ENCODE data around the gene SETD6. TPM values are rescaled to one million over a fixed set of nuclear protein-coding genes. Genes with fewer than 3 reads are reported as not detected.

Gene SETD6
- total and polyA plus RNA-seq, 2 of the 13 experiments (the other 11 are each of a cell fraction or from before 2014, with no cell fraction given) = 24.0 to 25.7 TPM

GRCh38 chr16:58481226-58481869, 34.0 kb upstream of the SETD6 start:
- CTCF ChIA-PET (ENCODE audit: low intra/inter-chr PET ratio, low total read pairs) = no interaction called here
- no peak overlapping the region for H3K27ac ChIP-seq (ENCODE audit: extremely low read length, insufficient read depth, low read length)
- no peaks in the 10 kb centered on the region for H3K36me3 ChIP-seq (replicated peaks in 1 of 2; ENCODE audit: control insufficient read depth in 1 of 2, insufficient read depth in 2 of 2, low read length in 2 of 2)
- H3K4me2 ChIP-seq (ENCODE audit: low read depth, low read length) = no peak overlapping the region
- H3K9ac ChIP-seq (ENCODE audit: insufficient read depth, low read depth, low read length) = no peak overlapping the region
- DNase-seq (ENCODE audit: low spot score) (no peak), ATAC-seq (no peak), FAIRE-seq (no peak)
- no peaks in the 10 kb centered on the region for H3K79me2 ChIP-seq (ENCODE audit: insufficient read depth, low read length)
- H2AFZ ChIP-seq (ENCODE audit: low read length) = no peak overlapping the region
- POLR2A ChIA-PET = no interaction called here
- no peaks in the 10 kb centered on the region for H3K9me3 ChIP-seq (ENCODE audit: low read length)
- no peak overlapping the region for H3K4me3 ChIP-seq (replicated peaks in 1 of 3; ENCODE audit: insufficient read depth in 1 of 3, low read depth in 2 of 3, low read length in 3 of 3)
- no peaks in the 10 kb centered on the region for H4K20me1 ChIP-seq (ENCODE audit: insufficient read depth, low read length)
- TF ChIP-seq ZNF34 (CRISPR knock-in tag; IDR thresholded peaks at IDR 0.05; ENCODE audit: borderline replicate concordance) = no peak
- no peak for TF ChIP-seq ASH2L (IDR thresholded peaks at IDR 0.05; ENCODE audit: insufficient read length, low read depth, low read length)
- TF ChIP-seq ZFP62 (CRISPR knock-in tag; IDR thresholded peaks at IDR 0.05) = no peak
- TF ChIP-seq DNMT3B (CRISPR knock-in tag; conservative IDR thresholded peaks at IDR 0.05) = no peak
- no peak for TF ChIP-seq ZFP1 (CRISPR knock-in tag; IDR thresholded peaks at IDR 0.05)
- TF ChIP-seq BRF2 (CRISPR knock-in tag; IDR thresholded peaks at IDR 0.05) = no peak
- no peak for TF ChIP-seq ZNF788 (CRISPR knock-in tag; IDR thresholded peaks at IDR 0.05; ENCODE audit: borderline replicate concordance)
- no peak for TF ChIP-seq ZFP36 (IDR thresholded peaks at IDR 0.05; ENCODE audit: borderline replicate concordance, low read depth, low read length, partially characterized antibody)
- no peak for TF ChIP-seq TAF15 (IDR thresholded peaks at IDR 0.05; ENCODE audit: low read depth, low read length, poor library complexity, severe bottlenecking)
- TF ChIP-seq USF2 (IDR thresholded peaks at IDR 0.05; ENCODE audit: low read depth, low read length) = no peak
- no peak for TF ChIP-seq USF2 (CRISPR knock-in tag; IDR thresholded peaks at IDR 0.05; ENCODE audit: borderline replicate concordance)
- TF ChIP-seq MAF1 (CRISPR knock-in tag; IDR thresholded peaks at IDR 0.05; ENCODE audit: borderline replicate concordance) = no peak
- TF ChIP-seq ZNF12 (CRISPR knock-in tag; IDR thresholded peaks at IDR 0.05) = no peak
- TF ChIP-seq MAFK (conservative IDR thresholded peaks at IDR 0.05 in 1 of 2, IDR thresholded peaks at IDR 0.05 in 1 of 2; ENCODE audit: low read length in 2 of 2) = no peak
- TF ChIP-seq ZBTB43 (CRISPR knock-in tag; conservative IDR thresholded peaks at IDR 0.05) = no peak
- TF ChIP-seq ZFP36L2 (CRISPR knock-in tag; IDR thresholded peaks at IDR 0.05) = no peak
- intact Hi-C loops (cut with micrococcal nuclease; ENCODE audit: unreplicated experiment) (no loop called here), in situ Hi-C loops (cut with HindIII; ENCODE audit: extremely low pct_ligation_motif_present, low pct_unique_long_range_greater_than_20kb) (no loop called here)
- WGBS (ENCODE audit: low lambda C conversion rate) = 74% methylated on average over 11 of the region's 11 CpGs
- peaks cover 2 to 19% of the 10 kb centered on the region in 2 experiments; a peak in 3 of 5 replicates for H3K27me3 ChIP-seq (ENCODE audit: control insufficient read depth in 1 of 2, insufficient read depth in 2 of 2, low read length in 2 of 2)
- BruUV-seq (replicated peaks) = no TSS peak
- no peaks in the 10 kb centered on the region for H3K4me1 ChIP-seq (ENCODE audit: insufficient read depth, low read length)

All from HepG2 (cell line).